Fibroblast of peridontal ligament (primary cell): Measurements from ENCODE around the gene SETD4.

Experiments used
- DNase-seq: peaks from one replicate; pipeline ENCODE4 v3.0.0-alpha.2; 2010; ENCODE audit errors: extremely low read depth

SETD4 gene

GRCh38 chr21:36047139-36047538 lies 13.2 kb downstream of the SETD4 start:
- DNase-seq, result no peak

- DNase-seq, result no peak
These were observed 14.3 kb downstream of the SETD4 start for GRCh38 chr21:36045993-36046392.

GRCh38 chr21:36044056-36044455 lies 16.3 kb downstream of the SETD4 start:
- DNase-seq, result no peak

- DNase-seq, result no peak
These were observed 18.4 kb downstream of the SETD4 start for GRCh38 chr21:36041910-36042309.

- peak; percentile 31 for DNase-seq
These were observed 19.9 kb downstream of the SETD4 start for GRCh38 chr21:36040389-36040788.

GRCh38 chr21:36039861-36040260 lies 20.5 kb downstream of the SETD4 start:
- DNase-seq, result no peak

- DNase-seq, result no peak
These were observed 21.4 kb downstream of the SETD4 start for GRCh38 chr21:36038701-36039497.

GRCh38 chr21:36035381-36035791 lies 24.9 kb downstream of the SETD4 start:
- DNase-seq, result no peak

- DNase-seq, result no peak
These were observed 26.0 kb downstream of the SETD4 start for GRCh38 chr21:36034211-36034913.

- DNase-seq, result no peak
These were observed 27.5 kb downstream of the SETD4 start for GRCh38 chr21:36032647-36033406.

- peak; percentile 22 for DNase-seq
These were observed 29.6 kb downstream of the SETD4 start for GRCh38 chr21:36030581-36031189.

GRCh38 chr21:36029309-36029708 lies 31.0 kb downstream of the SETD4 start:
- no peak for DNase-seq

- peak; percentile 77 for DNase-seq
These were observed 31.9 kb downstream of the SETD4 start for GRCh38 chr21:36028127-36029069.

- peak; percentile 33 for DNase-seq
These were observed 33.0 kb downstream of the SETD4 start for GRCh38 chr21:36027347-36027746.

GRCh38 chr21:36024782-36025181 lies 35.5 kb downstream of the SETD4 start:
- no peak for DNase-seq

- DNase-seq, result peak; percentile 4
These were observed 37.2 kb downstream of the SETD4 start for GRCh38 chr21:36023092-36023480.

GRCh38 chr21:36022427-36023091 lies 37.8 kb downstream of the SETD4 start:
- peak; percentile 11 for DNase-seq

- no peak for DNase-seq
These were observed 39.0 kb downstream of the SETD4 start for GRCh38 chr21:36021251-36021837.

- DNase-seq, result no peak
These were observed 45.3 kb downstream of the SETD4 start for GRCh38 chr21:36015045-36015444.

- no peak for DNase-seq
These were observed 49.5 kb downstream of the SETD4 start for GRCh38 chr21:36010801-36011200.
